ENCODE measurements around the gene FAM81B.
"Not testable (repeated sequence)": the region's sequence is repeated elsewhere in the genome, so short reads cannot be mapped to it uniquely, and the experiment has no call there.

Gene FAM81B

GRCh38 chr5:95390812-95391492, at the start of gene FAM81B:
Gene FAM81B (plus strand): TSS chr5:95391366. CDS start chr5:95391390, 24 bp downstream.
- ATAC-seq = no peak

GRCh38 chr5:95341444-95341843, 49.7 kb upstream of the FAM81B start:
- not testable (repeated sequence) for ATAC-seq

GRCh38 chr5:95347506-95348120, 43.6 kb upstream of the FAM81B start:
- no peak for ATAC-seq

GRCh38 chr5:95350631-95351030, 40.5 kb upstream of the FAM81B start:
- no peak for ATAC-seq

GRCh38 chr5:95352691-95353090, 38.5 kb upstream of the FAM81B start:
- ATAC-seq = no peak

DNA sequence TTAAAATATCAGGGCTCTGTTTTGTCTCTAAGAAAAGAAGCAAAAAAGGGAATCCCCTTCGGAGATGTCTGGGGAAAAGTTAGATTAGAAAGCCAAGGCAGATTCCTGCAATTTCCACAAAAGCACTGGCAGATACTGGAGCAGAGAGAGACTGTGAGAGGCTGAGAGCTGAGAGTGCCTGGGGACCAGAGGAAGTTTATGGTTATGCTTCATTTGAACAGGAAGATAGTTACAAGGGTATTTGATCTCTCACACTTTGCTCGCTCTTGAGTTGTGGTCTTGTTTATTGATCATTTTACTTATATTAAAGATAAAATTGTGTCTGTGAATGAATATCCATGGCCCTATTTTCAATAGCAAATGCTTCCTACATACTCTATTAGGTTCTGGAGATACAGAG, 32.8 kb upstream of the FAM81B start:
- ATAC-seq = no peak

GRCh38 chr5:95358848-95359247, 32.3 kb upstream of the FAM81B start:
- ATAC-seq = no peak

- ATAC-seq = not testable (repeated sequence)
Measured at GRCh38 chr5:95360667-95361066, 30.5 kb upstream of the FAM81B start.

- no peak for ATAC-seq
Measured at GRCh38 chr5:95365302-95366095, 25.7 kb upstream of the FAM81B start.

GRCh38 chr5:95369782-95370181, 21.4 kb upstream of the FAM81B start:
- no peak for ATAC-seq

- ATAC-seq = no peak
Measured at GRCh38 chr5:95374061-95374460, 17.1 kb upstream of the FAM81B start.

GRCh38 chr5:95375591-95375990, 15.6 kb upstream of the FAM81B start:
- no peak for ATAC-seq

DNA sequence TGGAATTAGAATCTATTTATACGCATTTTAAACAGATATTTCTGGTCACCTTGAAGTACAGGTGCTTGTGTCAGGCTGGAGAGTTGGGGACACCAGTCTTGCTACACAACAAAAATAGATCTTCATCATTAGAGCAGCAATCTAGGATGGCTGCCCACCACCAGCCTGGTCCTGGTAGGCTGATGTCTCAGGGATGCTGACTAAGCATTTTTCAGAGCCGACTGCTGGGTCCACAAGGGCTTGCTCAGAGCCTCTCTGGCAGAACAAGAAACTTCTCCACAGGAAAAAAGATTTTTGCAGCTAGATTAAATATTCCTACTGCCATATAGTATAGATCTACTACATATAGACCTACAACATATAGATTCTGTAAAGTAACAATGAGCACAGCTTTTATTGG, 12.0 kb upstream of the FAM81B start:
- no peak for ATAC-seq

DNA sequence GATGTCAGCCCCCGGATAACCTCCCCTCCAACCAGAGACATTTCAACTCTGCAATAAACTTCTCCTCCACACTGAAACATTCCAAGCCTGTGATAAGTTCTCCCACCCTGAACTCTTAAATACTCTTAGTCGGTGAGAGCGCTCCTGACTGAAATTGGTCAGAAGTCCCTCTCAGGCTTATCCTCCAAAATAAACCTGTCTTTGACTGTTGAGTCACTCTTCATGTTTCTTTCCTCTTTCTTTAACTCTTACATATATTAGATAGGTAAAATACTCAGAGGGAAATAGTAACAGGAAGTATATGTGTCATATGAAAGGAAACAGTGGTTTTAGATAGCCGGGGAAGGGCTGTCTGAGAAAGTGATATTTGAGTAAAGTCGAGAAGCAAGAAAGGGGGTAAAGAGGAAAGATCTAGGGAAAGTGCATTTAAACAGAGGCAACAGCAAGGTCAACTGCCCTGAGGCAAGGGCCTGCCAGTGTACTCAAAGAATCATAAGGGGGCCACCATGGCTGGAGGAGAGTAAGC, 11.0 kb upstream of the FAM81B start:
- no peak for ATAC-seq

- no peak for ATAC-seq
Measured at GRCh38 chr5:95382801-95383200, 8.4 kb upstream of the FAM81B start.

DNA sequence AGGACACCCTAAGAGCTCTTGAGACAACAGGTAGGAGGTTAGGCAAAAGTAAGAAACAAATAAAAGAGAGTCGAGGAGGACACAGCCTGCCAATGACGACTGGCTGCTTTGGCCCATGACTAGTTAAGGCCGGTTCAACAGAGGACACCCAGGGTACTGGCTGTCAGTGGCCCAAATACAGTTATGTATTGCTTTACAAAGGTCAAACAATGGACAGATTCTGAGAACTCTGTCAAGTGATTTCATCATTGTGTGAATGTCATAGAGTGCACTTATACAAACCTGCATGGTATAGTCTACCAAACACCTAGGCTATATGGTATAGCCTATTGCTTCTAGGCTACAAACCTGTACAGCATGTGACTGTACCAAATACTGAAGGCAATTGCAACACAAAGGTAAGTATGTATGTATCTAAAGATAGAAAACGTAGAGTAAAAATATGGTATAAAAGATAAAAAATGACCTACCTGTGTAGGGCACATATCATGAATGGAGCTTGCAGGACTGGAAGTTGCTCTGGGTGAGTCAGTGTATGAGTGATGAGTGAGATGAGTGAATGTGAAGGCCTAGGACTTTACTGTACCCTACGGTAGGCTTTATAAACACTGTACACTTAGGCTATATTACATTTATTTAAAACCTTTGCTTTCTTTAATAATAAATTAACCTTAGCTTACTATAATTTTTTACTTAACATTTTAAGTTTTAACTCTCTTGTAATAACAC, 6.5 kb upstream of the FAM81B start:
- ATAC-seq = no peak

DNA sequence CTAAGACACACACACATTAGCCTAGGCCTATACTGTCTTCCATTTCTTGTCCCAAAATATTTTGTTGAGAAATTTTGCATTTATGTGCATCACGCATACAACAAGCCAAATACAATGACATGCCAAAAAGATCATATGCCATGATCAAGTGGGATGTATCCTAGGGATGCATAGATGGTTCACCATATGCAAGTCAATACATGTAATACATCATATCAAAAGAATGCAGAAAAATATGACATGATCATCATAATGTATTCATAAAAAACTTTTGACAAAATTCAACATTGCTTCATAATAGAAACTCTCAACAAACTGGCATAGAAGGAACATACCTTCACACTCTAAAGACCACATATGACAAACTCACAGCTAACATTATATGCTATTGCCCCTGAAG, 5.8 kb upstream of the FAM81B start:
- no peak for ATAC-seq

DNA sequence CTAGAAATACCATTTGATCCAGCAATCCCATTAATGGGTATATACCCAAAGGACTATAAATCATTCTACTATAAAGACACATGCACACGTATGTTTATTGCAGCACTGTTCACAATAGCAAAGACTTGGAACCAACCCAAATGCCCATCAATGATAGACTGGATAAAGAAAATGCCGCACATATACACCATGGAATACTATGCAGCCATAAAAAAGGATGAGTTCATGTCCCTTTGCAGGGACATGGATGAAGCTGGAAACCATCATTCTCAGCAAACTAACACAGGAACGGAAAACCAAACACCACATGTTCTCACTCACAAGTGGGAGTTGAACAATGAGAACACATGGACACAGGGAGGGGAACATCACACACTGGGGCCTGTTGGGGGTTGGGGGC, 799 bp downstream of the FAM81B start:
- ATAC-seq = not testable (repeated sequence)

DNA sequence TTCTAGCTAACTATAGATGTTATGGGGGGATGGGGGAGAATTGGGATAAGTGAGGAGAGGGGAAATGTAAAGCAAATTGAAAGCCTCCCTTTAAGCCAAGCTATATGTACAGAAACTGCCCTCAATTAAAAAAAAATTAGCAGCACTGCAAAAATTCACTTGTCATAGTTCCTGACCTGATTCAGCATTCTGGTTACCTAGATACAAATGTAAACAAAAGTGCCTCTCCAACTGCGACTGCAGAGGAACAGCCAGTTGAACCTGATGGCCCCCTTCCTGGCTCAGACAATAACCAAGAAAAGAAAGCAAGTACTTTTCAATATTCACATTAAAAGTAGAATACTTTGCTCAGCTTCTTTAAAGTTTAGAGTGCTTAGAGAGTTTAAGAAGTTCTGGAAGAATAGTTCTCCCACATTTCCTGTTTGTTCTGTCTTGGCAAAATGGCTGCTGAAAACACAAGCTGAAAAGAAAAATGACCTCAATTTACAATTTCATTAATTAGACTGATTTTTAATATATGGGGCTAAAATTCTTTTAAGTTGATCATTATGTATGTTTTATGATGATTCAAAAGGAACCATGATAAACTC, 1.5 kb downstream of the FAM81B start:
- no peak for ATAC-seq

GRCh38 chr5:95393279-95393678, 2.1 kb downstream of the FAM81B start:
- no peak for ATAC-seq

DNA sequence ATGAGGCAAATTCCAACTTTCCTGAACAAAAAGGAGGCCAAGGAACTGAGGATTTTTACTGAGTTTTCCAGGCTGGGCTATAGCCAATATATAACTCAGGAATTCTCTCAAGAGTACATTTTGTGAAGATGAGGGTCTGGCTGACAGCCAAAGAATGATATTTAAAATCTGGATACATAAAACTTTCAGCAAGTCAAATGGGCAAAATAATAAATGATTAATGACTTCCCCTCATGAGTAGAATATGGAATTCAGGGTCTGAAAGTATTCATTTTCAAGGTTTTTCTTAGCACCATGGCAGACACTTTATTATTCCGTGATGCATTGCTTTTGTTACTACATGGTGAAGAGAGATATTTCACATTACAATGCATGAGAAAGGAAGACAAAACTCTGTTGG, 7.8 kb downstream of the FAM81B start:
- no peak for ATAC-seq

DNA sequence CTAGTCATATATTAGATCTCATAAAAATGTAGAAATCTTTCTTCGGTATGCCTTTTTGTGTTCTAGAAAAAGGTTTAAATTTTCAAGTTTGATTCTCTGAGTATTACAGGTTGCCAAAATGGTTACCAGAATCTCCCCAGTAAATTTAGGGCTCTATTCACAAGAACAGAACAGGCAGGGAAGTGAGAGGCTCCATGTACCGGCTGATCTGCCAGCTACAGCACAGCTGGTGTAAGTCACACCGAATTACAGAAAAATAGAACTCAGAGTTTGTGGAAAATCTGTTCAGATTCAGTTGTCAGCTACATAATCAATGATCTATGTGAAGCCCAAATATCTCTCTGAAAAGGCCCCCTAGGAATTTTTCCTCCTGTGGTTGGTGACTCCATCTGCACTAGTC, 10.5 kb downstream of the FAM81B start:
- ATAC-seq = no peak

GRCh38 chr5:95403996-95404395, 12.8 kb downstream of the FAM81B start:
- no peak for ATAC-seq

Data from activated CD4-positive, CD25-positive, alpha-beta regulatory T cell treated with anti-CD3 and anti-CD28 coated beads, Interleukin-2, amount 50 U/mL, for 24 hours (primary cell).